GM18511 (cell line): ENCODE measurements around the gene EXOC4.
"Not testable (repeated sequence)": the region's sequence is repeated elsewhere in the genome, so short reads cannot be mapped to it uniquely, and the experiment has no call there.

Experiments
- ATAC-seq: cut with Tn5 transposase; IDR thresholded peaks from one replicate; pipeline ENCODE4 v1.9.1; 2021; ENCODE audit warnings: mild to moderate bottlenecking, moderate library complexity; ENCODE audit not compliant: unreplicated experiment

EXOC4 gene

DNA sequence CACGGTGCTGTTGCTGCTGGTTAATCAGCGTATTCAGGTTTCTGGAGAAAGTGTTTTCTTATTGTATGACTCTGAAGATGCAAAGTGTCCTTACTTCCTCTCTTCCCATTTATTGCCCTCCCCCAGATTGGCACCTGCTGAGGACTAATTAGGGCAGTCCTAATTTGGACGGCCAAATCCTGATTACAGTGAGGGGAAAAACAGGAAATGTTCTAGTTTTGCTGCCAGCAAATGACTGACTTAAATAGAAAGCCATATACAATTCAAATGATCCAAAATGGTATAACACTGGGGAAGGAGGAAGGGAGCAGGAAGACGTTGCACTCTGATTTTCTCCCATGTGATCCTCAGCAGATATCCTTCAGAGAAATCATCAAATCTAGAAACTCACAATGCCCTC lies 651.9 kb downstream of the EXOC4 start:
- no peak for ATAC-seq

DNA sequence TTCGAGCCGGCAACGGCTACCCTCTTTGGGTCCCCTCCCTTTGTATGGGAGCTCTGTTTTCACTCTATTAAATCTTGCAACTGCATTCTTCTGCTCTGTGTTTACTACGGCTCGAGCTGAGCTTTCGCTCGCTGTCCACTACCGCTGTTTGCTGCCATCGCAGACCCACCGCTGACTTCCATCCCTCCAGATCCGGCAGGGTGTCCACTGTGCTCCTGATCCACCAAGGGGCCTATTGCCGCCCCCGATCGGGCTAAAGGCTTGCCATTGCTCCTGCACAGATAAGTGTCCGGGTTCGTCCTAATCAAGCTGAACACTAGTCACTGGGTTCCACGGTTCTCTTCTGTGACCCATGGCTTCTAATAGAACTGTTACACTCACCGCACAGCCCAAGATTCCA lies 653.7 kb downstream of the EXOC4 start:
- not testable (repeated sequence) for ATAC-seq

DNA sequence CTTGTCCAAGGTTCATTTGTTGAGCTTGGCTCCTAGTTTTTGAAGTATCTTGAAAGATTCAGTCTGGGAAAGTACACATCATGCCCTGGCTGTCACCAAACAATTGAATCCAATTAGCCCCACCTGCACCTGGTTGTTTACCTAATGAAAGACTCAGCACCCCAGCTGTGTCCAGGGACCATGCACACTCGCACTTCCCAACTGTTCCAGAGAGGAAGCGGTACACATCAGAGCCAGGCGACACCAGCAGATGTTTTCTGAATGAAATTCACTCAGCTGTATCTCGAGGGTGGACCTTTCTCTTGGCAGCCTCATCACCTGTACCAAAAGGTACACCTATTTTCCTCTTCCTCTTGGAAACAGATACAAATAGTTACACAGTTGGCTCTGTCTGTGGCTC lies 657.9 kb downstream of the EXOC4 start:
- no peak for ATAC-seq

DNA sequence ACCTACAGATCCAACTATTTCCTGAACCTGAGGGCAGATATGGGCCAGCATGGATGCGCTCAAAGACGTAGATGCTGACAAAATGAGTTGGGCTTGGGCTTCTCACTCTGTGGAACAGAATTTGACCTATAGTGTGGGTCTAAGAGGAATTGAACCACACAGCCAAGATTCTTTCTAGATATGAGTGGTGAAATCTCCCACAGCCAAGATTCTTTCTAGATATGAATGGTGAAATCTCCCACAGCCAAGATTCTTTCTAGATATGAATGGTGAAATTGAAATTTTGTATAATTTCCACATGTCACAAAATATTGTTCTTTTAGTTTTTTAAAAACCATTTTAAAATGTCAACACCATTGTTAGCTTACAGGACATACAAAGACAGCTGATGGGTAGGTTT lies 658.8 kb downstream of the EXOC4 start:
- ATAC-seq: no peak

DNA sequence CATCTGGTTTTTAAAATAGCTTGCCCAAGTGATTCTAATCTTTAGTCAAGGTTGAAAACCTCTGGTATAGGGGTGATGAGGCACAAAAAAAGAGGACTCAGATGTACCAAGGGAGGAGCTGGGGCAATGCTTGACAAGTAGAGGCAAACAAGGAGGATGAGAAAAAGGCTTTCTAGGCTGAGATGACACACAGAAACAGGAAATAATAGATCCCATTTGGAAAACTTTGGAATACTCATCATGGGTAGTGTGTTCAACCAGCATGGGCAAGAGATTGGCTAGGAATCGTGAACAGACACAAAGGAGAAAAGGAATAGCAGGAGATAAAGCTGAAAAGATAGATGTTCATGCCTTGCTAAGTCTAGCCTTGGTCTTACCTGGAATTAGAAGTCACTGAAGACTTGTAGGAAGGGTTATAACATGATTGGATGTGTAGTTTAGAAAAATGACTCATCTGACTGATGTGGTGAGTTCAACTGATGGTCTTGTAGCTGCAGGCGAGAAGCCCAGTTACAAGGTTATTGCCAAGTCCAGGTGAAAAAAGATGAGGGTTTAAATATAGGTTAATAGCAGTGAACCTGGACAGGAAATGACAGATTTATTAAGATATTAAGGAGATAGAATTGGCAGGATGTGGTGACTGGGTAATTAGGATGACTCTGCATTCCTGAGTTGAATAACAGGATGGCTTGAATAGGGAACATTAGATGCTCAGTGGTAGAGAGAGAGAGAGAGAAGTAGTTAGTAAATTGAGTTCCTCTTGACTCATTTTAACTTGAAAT lies 660.2 kb downstream of the EXOC4 start:
- no peak for ATAC-seq

DNA sequence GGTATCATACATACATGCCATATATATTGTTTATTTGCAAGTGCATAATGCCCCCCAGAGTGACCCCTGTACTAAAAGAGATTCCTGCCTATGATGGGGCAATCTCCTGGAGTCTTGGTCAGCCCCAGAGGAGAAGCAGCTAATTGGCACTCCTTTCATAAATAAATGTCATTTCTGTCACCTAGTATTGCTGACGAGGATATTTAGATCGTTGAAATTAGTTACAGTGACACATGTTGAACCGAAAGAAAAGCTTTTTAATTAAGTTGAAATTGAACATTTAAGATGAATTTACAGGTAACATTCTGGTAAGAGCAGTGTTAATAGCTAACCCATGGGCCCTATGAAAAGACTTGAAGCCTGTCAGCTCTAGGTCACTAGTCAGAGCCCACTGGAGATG lies 663.7 kb downstream of the EXOC4 start:
- no peak for ATAC-seq

DNA sequence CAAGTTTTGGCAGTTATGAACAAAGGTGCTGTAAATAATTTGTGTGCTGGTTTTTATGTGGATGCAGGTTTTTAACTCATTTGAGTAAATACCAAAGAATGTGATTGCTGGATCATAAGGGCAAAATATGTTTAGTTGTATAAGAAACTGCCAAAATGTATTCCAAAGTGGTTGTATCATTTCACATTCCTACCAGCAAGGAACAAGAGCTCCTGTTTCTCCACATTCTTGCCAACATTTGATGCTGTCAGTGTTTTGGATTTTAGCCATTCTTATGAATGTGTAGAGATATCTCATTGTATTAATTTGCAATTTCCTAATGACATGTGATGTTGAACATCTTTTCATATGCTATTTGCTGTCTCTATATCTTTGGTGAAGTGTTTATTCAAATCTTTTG lies 666.9 kb downstream of the EXOC4 start:
- no peak for ATAC-seq

DNA sequence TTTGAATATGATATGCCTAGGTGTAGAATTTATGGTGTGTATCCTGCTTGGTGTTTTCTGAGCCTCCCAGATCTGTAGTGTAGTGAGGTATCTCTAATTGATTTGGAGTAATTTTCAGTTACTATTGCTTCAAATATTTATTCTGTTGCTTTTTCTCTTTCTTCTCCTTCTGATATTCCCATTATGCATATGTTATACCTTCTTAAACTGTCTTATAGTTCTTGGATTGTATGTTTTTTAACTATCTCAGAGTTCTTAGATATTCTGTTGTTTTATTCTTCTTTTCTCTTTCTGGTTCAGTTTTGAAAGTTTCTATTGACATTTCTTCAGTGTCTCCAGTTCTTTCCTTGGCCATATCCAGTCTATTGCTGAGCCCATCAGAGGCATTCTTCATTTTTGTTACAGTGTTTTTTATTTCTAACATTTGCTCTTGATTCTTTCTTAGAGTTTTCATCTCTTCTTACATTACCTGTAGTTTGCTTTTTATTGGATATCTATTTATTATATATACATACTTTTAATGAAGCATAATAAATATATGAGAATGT lies 668.8 kb downstream of the EXOC4 start:
- no peak for ATAC-seq

DNA sequence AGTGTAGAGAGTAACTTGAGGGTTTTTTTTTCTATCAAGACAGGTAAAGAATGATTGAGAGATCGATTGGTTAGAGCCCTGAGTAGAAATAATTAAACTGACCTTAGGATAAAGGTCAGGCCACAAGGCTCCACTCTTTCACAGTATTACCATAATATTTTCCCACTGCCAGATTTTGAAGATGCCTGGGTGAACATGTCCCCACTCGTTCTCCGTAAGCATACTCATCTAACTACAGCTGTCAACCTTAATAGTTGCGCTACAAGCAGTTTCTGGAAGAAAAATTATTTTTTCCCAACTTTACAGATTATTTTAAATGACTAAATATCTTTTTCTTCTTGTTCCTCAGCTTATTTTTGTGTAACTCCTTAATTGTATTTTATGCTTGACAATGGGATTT lies 671.1 kb downstream of the EXOC4 start:
- no peak for ATAC-seq

DNA sequence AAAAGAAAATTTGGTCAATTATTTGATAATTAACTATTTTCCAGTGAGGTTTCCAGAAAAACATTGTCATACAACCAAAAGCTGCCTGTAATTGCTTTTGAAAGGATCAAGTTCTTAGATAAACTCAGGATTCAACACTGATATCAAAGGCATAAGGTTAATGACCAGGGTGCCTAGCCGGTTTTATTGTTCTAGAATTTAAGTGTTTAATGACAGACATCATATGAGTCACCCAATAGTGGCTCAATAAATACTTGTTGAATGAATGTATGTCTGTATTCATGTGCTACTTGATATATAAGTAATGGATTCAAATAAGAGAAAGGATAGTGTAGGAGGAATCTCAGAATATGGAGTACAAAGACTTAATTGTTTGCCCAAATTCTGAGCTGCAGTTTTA lies 678.2 kb downstream of the EXOC4 start:
- ATAC-seq: no peak

DNA sequence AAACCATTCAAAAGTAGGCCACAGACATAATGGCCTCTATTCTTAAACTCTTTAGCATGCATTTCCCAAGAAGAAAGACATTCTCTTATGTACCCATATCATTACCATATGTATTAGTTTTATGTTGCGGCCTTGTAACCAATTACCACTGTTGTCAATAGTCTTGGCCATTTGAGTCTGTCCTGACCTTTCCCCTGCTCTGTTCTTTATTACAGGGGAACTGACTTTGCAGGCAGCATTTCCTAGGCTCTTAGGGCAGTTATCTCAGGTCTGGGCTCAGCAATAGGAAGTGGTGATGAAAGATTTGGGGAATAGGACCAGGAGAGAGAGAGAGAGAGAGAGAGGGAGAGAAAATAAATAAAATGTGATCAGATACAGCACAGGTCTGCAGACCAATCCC lies 679.7 kb downstream of the EXOC4 start:
- ATAC-seq: no peak

DNA sequence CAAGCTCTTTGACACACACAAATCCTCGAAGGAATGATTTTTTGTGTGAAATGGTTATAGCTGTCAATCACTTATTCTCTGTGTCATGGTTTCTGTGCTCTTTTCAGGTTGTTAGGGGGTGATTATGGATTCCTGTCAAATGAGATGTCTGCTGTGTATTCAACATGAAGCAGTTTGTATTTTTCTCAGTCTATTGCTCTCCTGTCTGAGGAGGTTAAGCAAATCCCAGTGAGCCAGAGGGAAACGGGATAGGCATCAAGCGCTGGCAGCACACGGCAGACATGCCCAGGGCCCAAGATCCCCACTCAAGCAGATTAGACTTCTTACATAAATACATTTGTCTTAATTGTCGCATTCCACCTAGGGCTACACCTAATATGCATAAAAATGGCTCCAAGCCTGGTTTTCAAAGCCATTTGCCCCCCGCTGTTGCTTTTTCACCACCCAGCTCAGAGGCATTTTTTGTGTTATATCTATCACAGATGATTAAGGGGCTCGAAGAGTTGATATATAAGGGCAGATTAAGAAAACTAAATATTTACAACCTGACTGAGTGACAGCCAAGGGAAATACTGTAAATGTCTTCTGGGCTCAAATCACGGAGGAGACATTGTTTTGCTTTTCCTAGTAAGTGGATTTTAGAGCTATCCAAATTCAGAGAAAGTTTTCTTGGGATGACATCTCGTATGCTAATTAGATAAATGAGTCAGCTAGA lies 681.5 kb downstream of the EXOC4 start:
- no peak for ATAC-seq

DNA sequence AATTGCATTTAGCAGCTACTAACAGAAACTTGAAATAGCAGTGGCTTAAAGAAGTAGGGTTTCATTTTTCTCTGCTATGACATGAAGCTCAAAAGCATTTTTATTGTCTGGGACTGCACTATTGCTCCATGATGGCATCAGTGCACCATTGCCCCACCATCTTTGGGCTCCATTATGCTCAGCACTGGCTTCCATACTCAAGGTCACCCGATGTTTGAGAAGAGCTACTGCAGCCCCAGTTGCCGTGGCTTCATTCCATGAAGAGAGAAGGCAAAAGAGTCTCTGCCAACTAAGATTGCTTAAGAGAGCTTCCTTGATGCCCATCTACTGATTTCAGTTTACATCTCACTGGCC lies 682.1 kb downstream of the EXOC4 start:
- ATAC-seq: no peak

DNA sequence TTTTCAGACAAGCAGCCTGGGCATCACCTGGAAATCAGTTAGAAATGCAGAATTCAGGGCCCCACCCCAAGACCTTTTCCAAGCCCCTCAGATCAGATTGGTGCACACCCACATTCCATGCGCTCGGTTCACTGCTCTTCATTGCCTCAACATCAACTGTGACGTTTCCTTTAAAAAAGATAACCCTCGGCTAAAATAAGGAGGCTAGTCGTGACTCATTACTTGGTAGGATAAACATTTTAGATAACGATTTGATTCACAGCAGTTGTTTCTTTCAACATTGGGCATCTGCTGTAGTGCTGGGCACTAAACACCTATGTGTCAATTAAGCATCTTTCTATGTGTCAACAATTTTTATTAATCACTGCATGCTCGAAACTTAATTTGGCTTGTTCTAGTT lies 683.2 kb downstream of the EXOC4 start:
- no peak for ATAC-seq

DNA sequence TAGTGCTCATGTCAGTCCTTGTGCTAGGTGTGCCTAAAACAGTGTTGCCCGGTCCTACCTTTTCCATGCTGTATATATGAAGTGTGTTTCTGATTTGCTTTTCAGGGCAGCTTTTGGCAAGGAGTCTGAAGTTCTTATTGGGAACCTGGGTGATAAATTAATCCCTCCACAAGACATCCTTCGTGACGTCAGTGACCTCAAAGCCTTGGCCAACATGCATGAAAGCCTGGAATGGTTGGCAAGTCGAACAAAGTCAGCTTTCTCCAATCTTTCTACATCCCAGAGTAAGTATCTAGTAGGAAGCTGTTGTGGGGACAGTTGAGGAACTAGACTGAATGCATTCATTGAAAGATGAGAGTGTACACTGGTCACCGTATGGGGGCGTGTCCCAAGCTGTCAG lies 684.9 kb downstream of the EXOC4 start:
- ATAC-seq: no peak

DNA sequence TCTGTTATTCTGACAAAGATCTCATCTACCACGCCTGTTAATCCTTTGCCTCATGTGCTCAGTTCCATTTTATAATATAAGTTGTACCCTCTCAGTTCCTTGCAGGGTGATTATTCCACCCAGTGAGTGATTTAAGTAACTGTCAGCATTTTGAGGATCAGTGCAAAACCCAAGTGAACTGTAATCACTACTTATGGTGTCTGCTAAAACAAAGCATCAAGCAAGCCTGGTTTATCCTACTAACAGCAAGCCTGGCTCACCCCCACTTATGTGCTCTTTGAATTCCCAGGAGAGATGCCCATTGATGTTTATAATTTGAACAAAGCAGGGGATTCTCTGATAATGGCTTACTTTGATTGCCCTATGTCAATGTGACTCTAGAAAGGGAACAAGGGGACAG lies 687.5 kb downstream of the EXOC4 start:
- no peak for ATAC-seq

DNA sequence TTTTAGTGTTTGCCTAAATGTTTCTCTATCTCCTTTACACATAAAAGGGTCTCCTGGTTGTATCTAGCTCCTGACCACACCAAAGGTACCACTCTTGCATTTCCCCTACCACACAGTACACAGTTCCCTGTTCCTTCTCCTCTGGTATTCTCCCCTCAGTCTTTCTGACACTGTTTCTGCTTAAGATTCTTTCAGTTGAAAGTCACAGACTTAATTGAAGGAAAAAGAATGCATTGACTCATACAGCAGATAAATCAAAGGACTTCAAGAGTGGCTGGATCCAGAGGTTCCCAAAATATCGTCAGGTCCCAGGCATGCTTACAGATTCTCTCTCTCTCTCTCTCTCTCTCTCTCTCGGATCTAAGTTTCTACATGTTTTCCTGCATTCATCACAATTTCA lies 688.6 kb downstream of the EXOC4 start:
- ATAC-seq: no peak

DNA sequence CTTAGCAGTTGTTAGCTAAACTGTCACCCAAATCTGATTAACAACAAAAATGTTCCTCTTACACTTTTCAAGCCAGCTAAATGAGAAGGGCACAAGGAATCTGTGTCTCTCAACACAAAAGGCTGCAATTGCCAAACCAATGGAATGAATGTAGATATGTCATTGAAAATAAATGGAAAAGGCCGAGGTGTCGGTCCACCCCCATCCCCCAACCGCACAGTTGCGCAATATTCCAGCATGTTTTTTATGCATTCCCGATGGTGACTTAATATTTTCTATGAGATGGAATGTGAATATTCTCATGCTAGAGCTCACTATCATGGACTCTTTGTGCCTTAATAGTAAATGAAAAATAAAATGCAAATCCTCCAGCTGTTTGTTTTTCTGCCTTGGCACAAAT lies 692.6 kb downstream of the EXOC4 start:
- ATAC-seq: no peak

DNA sequence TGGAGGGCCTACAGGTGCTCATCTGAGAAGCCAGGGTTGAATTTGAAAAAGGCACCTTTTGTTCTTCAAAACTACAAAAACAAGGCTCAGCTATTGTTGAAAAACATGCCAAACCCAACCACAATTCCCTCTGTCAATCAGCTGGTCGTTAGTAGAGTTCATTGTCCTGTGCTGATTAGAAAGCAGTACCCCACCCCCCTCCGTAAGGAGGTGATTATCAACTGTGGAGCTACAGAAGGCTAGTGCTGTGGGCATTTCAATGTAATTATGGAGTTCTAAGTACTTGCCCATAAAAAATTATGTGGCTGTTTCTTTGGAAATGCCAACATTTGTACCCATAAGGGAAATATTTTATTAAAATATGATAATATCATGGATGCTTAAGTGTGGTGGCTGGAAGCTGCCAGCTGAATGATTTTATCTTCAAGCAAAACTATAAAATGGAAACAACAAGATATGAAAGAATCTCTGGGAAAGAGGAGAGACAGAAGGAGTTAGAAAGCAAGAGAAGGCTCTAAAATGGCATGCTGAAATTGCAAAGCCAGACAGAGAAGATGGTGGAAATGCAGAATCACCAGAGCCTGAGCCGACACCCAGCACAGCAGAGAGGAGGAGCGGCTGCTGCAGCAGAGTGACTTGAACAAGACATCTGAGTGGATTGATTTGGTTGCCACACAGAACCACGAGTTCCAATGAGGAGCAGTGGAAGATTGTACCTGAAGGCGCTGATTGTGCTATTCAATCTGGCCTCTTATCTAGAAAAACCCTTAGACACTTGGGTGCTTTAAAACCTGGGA lies 694.8 kb downstream of the EXOC4 start:
- ATAC-seq: no peak

DNA sequence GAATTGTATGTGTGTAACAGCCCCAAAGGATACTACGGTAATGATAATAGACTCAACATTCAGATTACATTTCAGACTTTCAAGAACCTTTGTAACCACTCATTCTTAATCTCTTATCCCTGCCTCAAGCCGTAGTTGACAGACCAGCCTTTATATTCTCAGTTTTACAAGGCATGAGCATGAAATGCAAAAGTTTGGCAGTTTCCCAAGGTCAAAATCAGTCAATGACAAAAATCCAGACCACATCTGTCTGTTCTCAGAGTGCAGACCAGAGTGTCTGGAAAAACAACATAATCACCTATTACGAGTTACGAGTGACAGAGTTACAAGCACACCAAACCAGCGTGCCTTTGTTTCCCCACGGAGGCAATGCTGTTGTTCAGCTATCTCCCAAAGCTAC lies 695.7 kb downstream of the EXOC4 start:
- no peak for ATAC-seq

DNA sequence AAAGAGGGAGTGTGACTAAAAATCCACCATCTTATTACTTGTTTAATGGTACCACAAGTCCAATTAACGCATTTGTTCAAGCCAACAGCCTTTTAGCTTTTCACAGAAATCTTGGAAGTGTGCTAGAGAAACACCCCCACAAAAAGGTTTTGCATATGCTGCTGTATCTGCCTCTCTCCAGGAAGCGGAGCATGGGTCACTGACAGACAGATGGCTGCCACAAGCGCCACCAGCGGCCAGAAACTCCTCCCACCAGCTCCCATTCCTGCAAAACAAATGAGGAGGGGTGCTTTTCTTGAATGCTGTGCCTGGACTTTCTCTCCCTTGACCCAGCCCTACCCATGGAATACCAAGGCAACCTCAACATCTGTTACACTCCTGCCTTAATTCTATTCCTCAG lies 698.0 kb downstream of the EXOC4 start:
- no peak for ATAC-seq

DNA sequence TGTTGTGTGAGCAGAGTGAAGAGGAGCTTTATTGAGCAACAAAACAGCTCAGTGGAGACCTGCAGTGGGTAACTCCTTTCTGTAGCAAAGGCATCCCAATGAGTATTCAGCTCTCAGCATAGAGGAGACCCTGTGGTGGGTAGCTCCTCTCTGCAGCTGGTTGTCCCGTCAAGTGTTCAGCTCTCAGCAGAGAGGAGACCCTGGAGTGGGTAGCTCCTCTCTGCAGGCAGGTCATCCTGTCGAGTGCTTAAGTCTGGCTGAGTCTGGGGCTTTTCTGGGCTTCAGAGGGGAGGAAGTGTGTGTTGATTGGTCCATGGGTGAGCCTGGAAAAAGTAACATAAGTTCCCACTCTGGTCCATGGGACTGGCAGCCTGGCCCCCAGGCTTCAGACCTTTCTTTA lies 702.3 kb downstream of the EXOC4 start:
- no peak for ATAC-seq
